Suprapubic skin (tissue), 4 donors: ENCODE results near the gene OLFM3. TPM values are rescaled to one million over a fixed set of nuclear protein-coding genes. Genes with fewer than 3 reads are reported as not detected.

Experiments used
- DNase-seq, 2 donors: peaks; one replicate each; pipeline ENCODE4 v3.0.0-alpha.2; 2019; ENCODE audit warnings: low spot score in 2 of 2
- H3K27ac ChIP-seq: fragments of 200-600 bp; sonication (generic); one replicate; pipeline ENCODE4 v1.5.1; 2019
- H3K27me3 ChIP-seq: fragments of 200-600 bp; sonication (generic); one replicate; pipeline ENCODE4 v1.5.1; 2019
- H3K36me3 ChIP-seq: fragments of 200-600 bp; sonication (generic); one replicate; pipeline ENCODE4 v1.5.1; 2019
- H3K4me1 ChIP-seq: fragments of 200-600 bp; sonication (generic); one replicate; pipeline ENCODE4 v1.5.1; 2019
- H3K4me3 ChIP-seq: fragments of 200-600 bp; sonication (generic); one replicate; pipeline ENCODE4 v1.5.1; 2019; ENCODE audit warnings: mild to moderate bottlenecking
- H3K9me3 ChIP-seq: fragments of 200-600 bp; sonication (generic); one replicate; pipeline ENCODE4 v1.5.1; 2019
- EP300 ChIP-seq: sonication (generic); formaldehyde crosslinking; IDR thresholded peaks from one replicate; pipeline ENCODE4 v1.6.1; 2017; ENCODE audit warnings: antibody characterized with exemption
- POLR2A ChIP-seq, 2 donors: fragments of 450-650 bp; IDR thresholded peaks; one replicate each; pipeline ENCODE4 v1.6.1; 2017; ENCODE audit warnings: antibody characterized with exemption in 2 of 2, mild to moderate bottlenecking in 2 of 2, moderate library complexity in 2 of 2
- POLR2AphosphoS5 ChIP-seq, 3 donors: sonication (generic); formaldehyde crosslinking; IDR thresholded peaks; one replicate each; pipeline ENCODE4 v1.6.1; 2017; ENCODE audit warnings: antibody characterized with exemption in 3 of 3
- WGBS: methylation state at CpG from one replicate; pipeline ENCODE4 v1.1.5; 2018; 5-methylcytosine and 5-hydroxymethylcytosine counted together
- total RNA-seq, 4 donors: library from RNA; depleted of rRNA; stranded (reverse); fragments of >200 nt; gene quantifications; one replicate each; pipeline ENCODE4 v1.1.0, GENCODE V29; 2016
- TF ChIP-seq, protein P1 (sequence below), 2 donors: fragments of 200-600 bp in 1 of 2; fragments of 450-650 bp in 1 of 2; sonication (generic) in 1 of 2; IDR thresholded peaks; one replicate each; pipeline ENCODE4 v1.5.1; 2016 to 2019; ENCODE audit warnings: antibody characterized with exemption in 2 of 2, mild to moderate bottlenecking in 1 of 2, moderate library complexity in 1 of 2

Gene OLFM3
- total RNA-seq, 4 donors from 2014 or later, result not detected

DNA sequence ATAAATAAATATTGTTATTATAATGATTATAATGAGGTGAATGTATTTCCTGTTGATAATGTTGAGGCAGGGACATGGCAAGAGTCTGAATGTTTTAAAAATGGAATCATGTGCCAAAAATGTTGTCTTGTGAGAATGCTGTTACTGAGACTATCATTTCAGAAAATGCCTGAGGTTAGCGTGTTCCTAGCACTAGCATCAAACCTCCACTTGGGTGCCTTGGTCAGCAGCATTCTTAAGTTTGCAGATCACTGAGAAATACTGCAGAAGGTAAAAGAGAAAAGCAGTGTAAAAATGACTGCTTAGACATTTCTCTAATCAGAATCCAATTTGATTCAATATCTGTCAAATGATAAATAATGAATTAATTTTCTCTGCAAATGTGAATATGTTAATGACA lies 50.8 kb downstream of the OLFM3 start:
- no peak for DNase-seq
- H3K9me3 ChIP-seq, result no peaks in the 10 kb centered on the region
- H3K27ac ChIP-seq, result no peak overlapping the region
- 59% methylated on average over 1 of the region's 1 CpG for WGBS
- no peaks in the 10 kb centered on the region for H3K4me1 ChIP-seq
- no peaks in the 10 kb centered on the region for H3K36me3 ChIP-seq
- no peaks in the 10 kb centered on the region for H3K27me3 ChIP-seq
- H3K4me3 ChIP-seq, result no peak overlapping the region
- TF ChIP-seq POLR2AphosphoS5 (IDR thresholded peaks at IDR 0.05) (no peak), POLR2A (IDR thresholded peaks at IDR 0.05) (no peak), EP300 (no peak)
- TF ChIP-seq, protein P1, sequence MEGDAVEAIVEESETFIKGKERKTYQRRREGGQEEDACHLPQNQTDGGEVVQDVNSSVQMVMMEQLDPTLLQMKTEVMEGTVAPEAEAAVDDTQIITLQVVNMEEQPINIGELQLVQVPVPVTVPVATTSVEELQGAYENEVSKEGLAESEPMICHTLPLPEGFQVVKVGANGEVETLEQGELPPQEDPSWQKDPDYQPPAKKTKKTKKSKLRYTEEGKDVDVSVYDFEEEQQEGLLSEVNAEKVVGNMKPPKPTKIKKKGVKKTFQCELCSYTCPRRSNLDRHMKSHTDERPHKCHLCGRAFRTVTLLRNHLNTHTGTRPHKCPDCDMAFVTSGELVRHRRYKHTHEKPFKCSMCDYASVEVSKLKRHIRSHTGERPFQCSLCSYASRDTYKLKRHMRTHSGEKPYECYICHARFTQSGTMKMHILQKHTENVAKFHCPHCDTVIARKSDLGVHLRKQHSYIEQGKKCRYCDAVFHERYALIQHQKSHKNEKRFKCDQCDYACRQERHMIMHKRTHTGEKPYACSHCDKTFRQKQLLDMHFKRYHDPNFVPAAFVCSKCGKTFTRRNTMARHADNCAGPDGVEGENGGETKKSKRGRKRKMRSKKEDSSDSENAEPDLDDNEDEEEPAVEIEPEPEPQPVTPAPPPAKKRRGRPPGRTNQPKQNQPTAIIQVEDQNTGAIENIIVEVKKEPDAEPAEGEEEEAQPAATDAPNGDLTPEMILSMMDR (IDR thresholded peaks at IDR 0.05), result no peak

DNA sequence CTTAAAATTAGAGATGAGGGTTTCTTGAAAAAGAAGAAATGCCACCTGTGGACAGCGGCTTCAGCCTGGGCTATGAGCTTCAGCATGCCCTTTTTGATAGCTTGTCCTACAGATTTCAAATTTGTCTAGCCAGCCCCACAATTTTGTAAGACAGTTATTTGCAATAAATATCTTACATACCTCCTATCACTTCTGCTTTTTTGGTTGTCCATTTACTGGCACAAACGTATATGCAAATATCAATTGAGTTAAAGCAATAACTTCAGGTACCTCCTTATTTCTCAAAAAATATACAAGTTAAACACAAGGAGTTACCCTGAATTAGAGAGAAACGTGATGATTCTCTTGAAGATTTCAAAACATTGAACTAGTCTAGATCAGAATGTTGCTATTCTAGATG lies 53.5 kb downstream of the OLFM3 start:
- H3K36me3 ChIP-seq, result no peaks in the 10 kb centered on the region
- TF ChIP-seq EP300 (no peak), POLR2A (IDR thresholded peaks at IDR 0.05) (no peak), POLR2AphosphoS5 (IDR thresholded peaks at IDR 0.05) (no peak)
- TF ChIP-seq, protein P1 (IDR thresholded peaks at IDR 0.05), result no peak
- no peak for DNase-seq
- H3K27me3 ChIP-seq, result no peaks in the 10 kb centered on the region
- WGBS, result 82% methylated on average over 3 of the region's 3 CpGs
- no peak overlapping the region for H3K27ac ChIP-seq
- no peaks in the 10 kb centered on the region for H3K4me1 ChIP-seq
- no peaks in the 10 kb centered on the region for H3K9me3 ChIP-seq
- H3K4me3 ChIP-seq, result no peak overlapping the region

DNA sequence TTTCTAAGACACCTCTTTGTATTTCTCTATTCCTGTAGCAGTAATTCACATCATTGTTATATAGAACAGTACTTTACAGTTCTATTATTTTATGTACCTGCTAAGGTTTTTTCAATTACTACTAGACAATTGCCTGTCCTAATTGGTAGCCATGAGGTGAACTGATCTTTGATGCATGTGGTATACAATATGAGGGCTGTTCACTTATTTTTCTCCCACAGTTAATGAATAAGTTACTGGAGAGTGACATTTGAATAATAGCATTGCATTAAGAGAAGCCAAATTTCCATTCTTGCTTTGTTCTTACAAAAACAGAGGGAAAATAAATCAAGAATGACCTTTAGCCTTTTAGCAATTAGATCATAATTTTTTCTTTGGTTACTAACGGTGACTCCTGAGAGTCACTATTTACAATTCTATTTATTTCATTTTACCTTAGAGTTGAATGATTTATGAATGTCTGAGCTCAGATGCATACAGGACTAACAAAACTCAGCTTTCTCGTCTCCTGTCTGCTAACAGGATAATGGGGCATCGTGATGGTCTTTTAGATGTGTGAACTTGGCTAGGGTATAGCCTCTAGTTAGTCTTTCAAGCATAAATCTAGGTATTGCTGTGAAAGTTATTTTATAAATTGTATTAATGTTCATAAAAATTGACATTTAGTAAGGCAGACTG lies 54.1 kb downstream of the OLFM3 start:
- TF ChIP-seq, protein P1 (IDR thresholded peaks at IDR 0.05), result no peak
- TF ChIP-seq POLR2A (IDR thresholded peaks at IDR 0.05) (no peak), POLR2AphosphoS5 (IDR thresholded peaks at IDR 0.05) (no peak), EP300 (no peak)
- H3K4me3 ChIP-seq, result no peak overlapping the region
- DNase-seq, result no peak
- H3K4me1 ChIP-seq, result no peaks in the 10 kb centered on the region
- H3K27me3 ChIP-seq, result no peaks in the 10 kb centered on the region
- H3K36me3 ChIP-seq, result no peaks in the 10 kb centered on the region
- WGBS, result 51% methylated on average over 3 of the region's 3 CpGs
- no peaks in the 10 kb centered on the region for H3K9me3 ChIP-seq
- H3K27ac ChIP-seq, result no peak overlapping the region

DNA sequence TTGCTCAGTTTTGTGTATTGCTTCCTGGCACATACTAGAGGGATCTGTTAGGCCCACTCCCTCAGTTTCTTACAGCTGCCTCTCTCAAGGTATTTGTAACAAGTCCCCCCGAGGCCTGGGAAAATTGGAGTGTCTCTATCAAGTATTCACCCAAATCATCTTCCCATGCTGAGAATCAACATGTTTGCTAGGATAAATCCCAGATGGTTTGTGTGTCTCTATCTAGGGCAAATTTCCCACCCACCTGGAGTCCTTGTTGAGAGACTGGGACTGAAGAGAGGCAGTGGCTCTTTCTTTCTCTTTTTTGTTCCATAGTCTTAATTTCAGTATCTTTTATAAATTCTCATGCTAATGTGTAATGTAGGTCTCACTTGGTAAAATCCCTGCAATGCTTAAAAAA lies 58.0 kb downstream of the OLFM3 start:
- Histone ChIP-seq H3K4me1 (no peaks in the 10 kb centered on the region), H3K36me3 (no peaks in the 10 kb centered on the region), H3K27me3 (no peaks in the 10 kb centered on the region), H3K27ac (no peak overlapping the region), H3K9me3 (peaks cover 4% of the 10 kb centered on the region), H3K4me3 (no peak overlapping the region)
- 80% methylated on average over 1 of the region's 1 CpG for WGBS
- DNase-seq, result no peak
- no peak for TF ChIP-seq POLR2AphosphoS5 (IDR thresholded peaks at IDR 0.05)
- TF ChIP-seq POLR2A (IDR thresholded peaks at IDR 0.05), result no peak
- TF ChIP-seq, protein P1 (IDR thresholded peaks at IDR 0.05), result no peak
- no peak for TF ChIP-seq EP300

DNA sequence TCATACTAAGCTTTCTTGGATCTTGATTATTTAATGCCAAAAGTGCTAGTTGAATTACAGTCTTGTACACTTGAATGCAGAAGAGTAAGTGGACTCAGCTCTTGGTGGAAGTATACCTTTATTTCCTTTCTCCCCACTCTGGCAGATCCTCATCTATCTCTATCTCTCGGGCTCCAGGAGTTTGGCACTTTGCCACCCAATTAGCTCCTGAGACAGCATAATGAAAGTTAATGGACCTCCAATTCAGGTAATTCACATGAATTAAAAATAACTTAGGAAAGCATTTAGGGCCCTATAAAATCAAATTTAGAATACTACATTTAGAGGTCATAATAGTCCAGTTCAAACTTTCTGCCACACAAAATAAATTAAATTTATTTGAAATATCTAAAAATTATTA lies 67.4 kb downstream of the OLFM3 start:
- H3K27ac ChIP-seq, result no peak overlapping the region
- no peaks in the 10 kb centered on the region for H3K4me1 ChIP-seq
- WGBS, result 36% methylated on average over 1 of the region's 1 CpG
- H3K4me3 ChIP-seq, result no peak overlapping the region
- TF ChIP-seq POLR2AphosphoS5 (IDR thresholded peaks at IDR 0.05), result no peak
- no peak for TF ChIP-seq EP300
- TF ChIP-seq, protein P1 (IDR thresholded peaks at IDR 0.05), result no peak
- TF ChIP-seq POLR2A (IDR thresholded peaks at IDR 0.05), result no peak
- H3K9me3 ChIP-seq, result peaks cover 4% of the 10 kb centered on the region
- H3K36me3 ChIP-seq, result no peaks in the 10 kb centered on the region
- DNase-seq, result no peak
- H3K27me3 ChIP-seq, result no peaks in the 10 kb centered on the region
